GM21360 (cell line): ENCODE data around the gene MYT1.

Experiments
- ATAC-seq: cut with Tn5 transposase; IDR thresholded peaks from one replicate; pipeline ENCODE4 v1.9.1; 2021; ENCODE audit warnings: mild to moderate bottlenecking, moderate library complexity; ENCODE audit not compliant: unreplicated experiment

Gene MYT1

GRCh38 chr20:64139199-64140060 lies 24.8 kb upstream of the MYT1 start:
- ATAC-seq: no peak

GRCh38 chr20:64140061-64140931 lies 24.0 kb upstream of the MYT1 start:
- no peak for ATAC-seq

GRCh38 chr20:64140956-64141355 lies 23.3 kb upstream of the MYT1 start:
- ATAC-seq: no peak

- ATAC-seq: no peak
Observed at GRCh38 chr20:64142590-64142989, 21.7 kb upstream of the MYT1 start.

GRCh38 chr20:64143018-64143801 lies 21.0 kb upstream of the MYT1 start:
- ATAC-seq: no peak

- ATAC-seq: no peak
Observed at GRCh38 chr20:64144144-64144912, 19.9 kb upstream of the MYT1 start.

GRCh38 chr20:64145458-64146300 lies 18.6 kb upstream of the MYT1 start:
- ATAC-seq: no peak

GRCh38 chr20:64146301-64146935 lies 17.8 kb upstream of the MYT1 start:
- no peak for ATAC-seq

GRCh38 chr20:64146936-64147477 lies 17.2 kb upstream of the MYT1 start:
- ATAC-seq: no peak

GRCh38 chr20:64148581-64148980 lies 15.7 kb upstream of the MYT1 start:
- no peak for ATAC-seq

GRCh38 chr20:64149141-64149540 lies 15.1 kb upstream of the MYT1 start:
- ATAC-seq: no peak

GRCh38 chr20:64149809-64150560 lies 14.3 kb upstream of the MYT1 start:
- ATAC-seq: no peak

- ATAC-seq: no peak
Observed at GRCh38 chr20:64150756-64151632, 13.3 kb upstream of the MYT1 start.

- ATAC-seq: no peak
Observed at GRCh38 chr20:64151633-64152530, 12.4 kb upstream of the MYT1 start.

GRCh38 chr20:64152906-64153305 lies 11.3 kb upstream of the MYT1 start:
- no peak for ATAC-seq

- ATAC-seq: no peak
Observed at GRCh38 chr20:64153410-64153809, 10.8 kb upstream of the MYT1 start.
